GM18511 (cell line): ENCODE measurements around the gene HARBI1.
"Not testable (repeated sequence)": the region's sequence is repeated elsewhere in the genome, so short reads cannot be mapped to it uniquely, and the experiment has no call there.

Experiments used
- ATAC-seq: cut with Tn5 transposase; IDR thresholded peaks from one replicate; pipeline ENCODE4 v1.9.1; 2021; ENCODE audit warnings: mild to moderate bottlenecking, moderate library complexity; ENCODE audit not compliant: unreplicated experiment

Gene HARBI1

DNA sequence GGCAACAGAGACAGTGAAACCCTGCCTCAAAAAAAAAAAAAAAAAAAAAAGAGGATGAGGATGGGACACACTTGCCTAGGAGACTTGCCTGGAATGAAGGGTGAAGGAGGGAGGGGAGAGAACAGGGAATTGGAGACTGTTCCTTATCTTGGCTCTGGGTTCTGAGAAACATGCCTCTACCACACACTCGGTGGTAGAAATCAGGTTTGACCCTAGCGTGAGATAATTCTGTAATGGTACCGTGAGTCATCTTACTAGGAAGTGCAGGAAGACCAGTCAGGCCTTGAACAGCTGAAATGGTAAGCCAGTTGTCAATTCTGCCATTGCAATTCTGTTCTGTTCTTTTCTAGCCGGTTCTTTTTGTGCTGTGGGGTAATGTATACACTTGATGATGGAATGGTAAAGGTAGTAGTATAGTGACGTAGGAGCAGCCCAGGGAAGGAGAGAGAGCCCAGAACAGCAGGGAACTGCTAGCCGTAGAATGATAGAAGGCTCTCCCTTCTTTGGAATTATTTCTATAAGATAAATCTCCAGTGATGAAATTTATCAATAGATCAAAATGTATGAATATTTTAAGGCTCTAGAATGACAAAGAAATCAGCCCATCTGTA is 19.3 kb downstream of the HARBI1 start:
- ATAC-seq, result no peak

DNA sequence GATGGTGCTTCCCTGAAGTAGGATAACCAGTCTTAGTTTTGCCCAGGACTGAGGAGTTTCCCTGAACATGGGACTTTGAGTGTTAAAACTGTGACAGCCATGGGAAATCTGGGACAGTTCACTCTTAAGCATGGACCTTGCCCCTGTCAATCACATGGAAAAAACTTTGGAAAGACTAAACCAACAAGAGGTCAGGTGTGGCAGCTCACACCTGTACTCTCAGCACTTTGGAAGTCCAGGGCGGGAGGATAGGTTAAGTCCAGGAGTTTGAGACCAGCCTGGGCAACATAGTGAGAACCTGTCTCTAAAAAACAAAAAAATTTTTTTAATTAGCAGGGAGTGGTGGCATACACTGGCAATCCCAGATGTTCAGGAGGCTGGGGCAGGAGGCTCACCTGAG is 19.9 kb downstream of the HARBI1 start:
- no peak for ATAC-seq

DNA sequence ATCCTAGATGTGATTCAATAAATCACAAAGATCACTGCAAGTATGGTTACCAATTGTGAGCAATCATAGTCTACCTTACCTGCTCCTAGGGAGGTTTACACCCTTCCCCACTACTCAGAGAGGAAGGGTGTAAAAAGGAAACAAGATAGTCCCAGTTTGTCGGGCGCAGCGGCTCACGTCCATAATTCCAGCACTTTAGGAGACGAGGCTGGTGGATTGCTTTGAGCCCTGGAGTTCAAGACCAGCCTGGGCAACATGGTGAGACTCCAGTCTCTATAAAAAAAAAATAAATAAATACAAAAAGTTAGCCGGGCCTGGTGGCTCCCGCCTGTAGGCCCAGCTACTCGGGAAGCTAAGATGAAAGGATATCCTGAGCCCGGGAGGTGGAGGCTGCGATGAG is 22.2 kb downstream of the HARBI1 start:
- no peak for ATAC-seq

DNA sequence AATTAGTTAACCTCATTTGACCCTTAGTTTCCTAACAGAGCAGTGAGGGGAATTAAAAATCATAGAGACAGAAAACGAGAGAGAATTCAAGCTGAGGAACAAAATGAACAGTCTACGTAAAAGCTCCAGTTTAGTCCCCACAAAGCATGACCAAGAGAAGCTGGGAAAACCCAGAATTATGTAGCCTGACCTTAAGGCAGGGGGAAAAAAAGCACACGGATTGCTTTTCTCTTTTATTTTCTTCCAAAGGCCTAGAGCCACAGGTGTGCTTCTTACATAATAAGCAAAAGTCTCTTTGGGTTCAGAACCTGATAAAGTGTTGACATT is 22.7 kb downstream of the HARBI1 start:
- no peak for ATAC-seq

DNA sequence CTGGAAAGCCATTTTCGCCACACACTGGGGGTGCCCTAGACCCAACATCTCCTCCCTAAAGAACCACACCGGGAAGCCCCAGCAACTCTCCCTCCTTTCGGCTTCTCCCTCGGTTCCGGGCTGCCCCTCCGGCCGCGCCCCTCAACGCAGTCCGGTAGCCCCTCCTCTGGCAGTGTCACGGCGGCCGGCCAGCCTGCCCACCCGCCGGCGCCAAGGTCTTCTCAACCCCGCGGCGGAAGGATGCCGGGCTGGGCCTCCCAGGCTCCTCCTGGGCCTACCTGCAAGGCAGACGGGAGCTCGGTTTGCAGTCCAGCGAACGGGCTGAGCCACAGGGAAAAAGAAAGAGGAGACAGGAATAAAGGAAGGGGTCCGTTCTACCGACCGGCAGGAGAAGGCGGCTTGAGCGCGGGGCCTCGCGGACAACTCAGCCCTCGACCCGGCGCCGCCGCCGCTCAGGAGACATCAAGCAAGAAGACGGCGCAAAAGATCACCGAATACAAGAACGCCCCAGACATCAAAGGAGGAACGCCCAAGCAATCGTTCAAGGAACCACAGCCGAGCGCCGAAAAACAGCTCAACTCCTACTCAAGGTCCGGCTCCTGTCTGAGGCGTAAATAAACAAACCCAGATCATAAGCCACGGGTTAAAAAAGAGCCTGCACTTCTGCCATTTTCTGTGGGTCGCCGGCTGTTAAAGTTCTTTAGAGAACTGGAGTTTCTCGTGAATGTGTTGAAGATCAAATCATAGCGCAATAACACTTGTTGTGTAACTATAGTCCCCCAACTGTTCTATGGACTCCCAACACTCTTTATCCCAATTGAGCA is 23.3 kb downstream of the HARBI1 start, which contains the start of gene AMBRA1:
Gene AMBRA1, minus strand, starts transcription at position 474 of the 824 bp plus-strand sequence. CDS start 45,643 bp downstream, outside the sequence.
- ATAC-seq, result peak; percentile 86

DNA sequence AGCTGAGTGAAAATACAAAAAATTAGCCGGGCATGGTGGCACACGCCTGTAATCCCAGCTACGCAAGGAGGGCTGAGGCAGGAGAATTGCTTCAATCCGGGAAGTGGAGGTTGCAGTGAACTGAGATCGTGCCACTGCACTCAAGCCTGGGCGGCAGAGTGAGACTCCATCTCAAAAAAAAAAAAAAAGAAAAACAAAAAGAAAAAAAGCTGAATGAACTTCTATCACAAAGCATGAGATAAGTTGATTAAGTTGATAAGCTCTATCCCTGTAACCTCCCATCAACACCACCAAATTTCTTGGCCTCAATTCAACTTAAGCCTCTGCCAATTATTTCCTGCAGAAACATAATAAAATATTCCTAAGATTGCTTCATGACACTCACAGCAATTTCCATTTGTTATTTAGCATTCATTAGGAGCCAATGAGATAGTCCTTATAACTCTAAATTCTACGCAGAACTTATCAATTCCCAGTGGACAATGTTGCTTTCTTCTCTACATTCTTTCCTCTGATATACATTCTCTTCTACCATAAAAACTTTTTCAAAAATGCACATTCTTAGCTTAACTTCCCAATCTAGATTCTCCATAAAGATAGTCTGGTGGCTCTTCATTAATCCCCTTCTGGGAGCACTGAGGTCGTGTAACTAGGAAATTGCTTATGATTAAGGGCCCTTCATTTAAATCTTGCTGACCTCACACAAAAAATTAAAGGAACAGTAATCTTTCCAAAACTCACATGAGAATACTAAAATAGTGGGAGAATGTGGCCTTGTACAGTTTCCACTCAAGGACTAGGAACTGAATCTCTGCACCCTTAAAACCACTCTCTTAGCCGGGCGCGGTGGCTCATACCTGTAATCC is 26.1 kb downstream of the HARBI1 start:
- ATAC-seq, result no peak

DNA sequence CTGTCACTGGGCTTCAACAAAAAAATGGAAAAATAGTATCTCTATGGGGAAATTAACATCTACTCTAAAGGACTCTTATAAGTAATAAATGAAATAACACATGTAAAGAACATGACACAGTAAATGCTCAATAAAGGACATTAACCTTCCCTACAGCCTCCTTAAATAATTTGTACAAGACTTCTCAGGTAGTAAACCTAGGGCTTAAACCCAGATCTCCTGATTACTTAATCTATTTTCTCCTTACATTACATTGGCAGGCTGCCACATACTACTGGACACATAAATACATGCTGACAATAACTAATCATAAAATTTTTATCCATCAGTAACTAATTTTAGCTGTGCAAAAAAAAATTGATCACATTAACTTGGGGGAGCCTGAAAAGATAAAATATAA is 28.1 kb downstream of the HARBI1 start:
- ATAC-seq, result no peak

DNA sequence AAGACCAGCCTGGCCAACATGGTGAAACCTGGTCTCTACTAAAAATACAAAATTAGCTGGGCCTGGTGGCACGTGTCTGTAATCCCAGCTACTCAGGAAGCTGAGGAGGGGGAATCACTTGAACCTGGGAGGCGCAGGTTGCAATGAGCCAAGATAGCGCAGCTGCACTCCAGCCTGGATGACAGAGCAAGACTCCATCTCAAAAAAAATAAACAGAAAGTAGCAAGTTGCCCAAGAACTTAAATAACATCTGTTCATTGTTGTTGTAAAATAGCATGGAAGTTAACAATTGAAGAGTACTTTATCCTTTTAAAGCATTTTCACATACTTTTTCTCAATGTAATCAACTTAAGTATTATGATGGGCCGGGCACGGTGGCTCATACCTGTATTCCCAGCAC is 28.9 kb downstream of the HARBI1 start:
- ATAC-seq, result no peak

DNA sequence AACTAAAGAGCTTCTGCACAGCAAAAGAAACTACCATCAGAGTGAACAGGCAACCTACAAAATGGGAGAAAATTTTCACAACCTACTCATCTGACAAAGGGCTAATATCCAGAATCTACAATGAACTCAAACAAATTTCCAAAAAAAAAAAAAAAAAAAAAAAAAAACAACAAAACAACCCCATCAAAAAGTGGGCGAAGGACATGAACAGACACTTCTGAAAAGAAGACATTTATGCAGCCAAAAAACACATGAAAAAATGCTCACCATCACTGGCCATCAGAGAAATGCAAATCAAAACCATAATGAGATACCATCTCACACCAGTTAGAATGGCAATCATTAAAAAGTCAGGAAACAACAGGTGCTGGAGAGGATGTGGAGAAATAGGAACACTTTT is 33.5 kb downstream of the HARBI1 start:
- not testable (repeated sequence) for ATAC-seq

DNA sequence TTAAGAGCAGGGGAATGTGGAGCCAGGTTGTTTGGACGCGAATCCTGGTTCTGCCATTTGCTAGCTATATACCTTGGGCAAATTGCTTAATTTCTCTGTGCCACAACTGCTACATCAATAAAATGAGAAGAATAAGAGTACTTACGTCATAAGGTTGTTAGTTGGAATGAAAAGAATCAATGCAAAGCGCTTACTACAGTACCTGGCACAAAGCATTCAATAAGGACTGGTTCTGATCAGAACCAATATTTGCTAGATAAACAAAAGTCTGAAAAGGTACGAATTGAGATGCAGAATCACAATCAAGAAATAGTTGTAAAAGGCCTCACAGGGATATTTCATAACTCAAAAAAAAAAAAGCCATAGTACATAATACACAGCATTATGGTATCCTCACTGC is 34.4 kb downstream of the HARBI1 start:
- ATAC-seq, result no peak

DNA sequence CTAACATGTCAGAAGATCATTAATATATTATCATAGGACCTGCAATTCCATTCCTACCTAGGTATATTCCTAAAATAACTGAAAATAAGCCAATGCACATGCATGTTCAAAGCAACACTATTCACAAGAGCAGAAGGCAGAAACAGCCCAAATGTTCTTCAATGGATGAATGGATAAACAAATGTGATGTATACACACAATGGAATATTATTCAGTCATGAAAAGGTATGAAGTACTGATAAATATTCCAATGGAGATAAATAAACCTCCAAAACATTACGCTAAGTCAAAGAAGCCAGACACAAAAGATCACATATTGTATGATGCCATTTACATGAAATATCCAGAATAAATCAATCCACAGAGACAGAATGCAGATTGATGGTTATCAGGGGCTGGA is 40.0 kb downstream of the HARBI1 start:
- ATAC-seq, result no peak

DNA sequence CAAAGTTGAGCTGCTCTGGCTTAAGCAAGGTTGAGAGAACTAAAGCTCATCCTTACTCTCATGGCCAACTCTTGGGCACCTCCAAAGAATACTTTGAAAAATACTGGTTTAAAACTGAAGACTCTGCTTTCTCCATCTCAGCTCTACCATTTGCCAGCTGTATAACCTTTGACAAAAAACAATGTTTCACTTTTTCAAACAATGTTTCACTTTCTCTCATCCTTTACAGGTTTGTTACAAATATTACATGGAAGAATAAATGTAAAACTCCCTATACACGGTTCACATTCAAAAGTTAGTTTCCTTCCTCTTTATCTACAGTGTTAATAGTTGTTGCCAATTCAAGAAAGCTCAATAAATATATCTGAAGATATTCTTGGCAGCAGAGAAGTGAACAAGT is 42.4 kb downstream of the HARBI1 start:
- no peak for ATAC-seq

DNA sequence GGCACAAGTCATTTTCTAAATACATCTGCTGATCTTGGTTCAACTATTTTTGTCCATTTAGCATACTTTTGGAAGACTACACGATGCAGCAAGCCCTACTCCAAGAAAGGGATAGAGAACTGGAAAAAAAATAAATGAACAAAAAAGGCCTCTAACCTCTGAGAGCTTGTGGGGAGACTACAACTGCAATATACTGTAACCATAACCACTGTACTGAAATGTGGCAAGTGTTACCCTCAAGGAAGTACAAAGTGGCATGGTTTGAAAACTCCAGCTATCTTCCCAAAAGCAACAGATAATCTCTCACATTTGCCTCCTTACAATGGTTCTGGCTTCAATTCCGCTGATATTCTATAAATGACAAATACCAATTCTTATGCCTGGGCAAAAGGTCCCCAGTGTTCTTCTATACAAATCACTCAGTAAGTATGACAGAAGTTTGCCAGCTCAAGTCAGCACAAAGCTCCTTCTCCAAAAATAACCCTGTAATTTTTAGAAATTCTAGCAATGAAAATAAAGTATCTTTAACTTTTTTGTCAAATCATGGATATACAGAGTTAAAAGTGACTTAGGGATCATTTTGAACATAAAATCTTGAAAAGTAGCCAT is 46.1 kb downstream of the HARBI1 start:
- no peak for ATAC-seq

DNA sequence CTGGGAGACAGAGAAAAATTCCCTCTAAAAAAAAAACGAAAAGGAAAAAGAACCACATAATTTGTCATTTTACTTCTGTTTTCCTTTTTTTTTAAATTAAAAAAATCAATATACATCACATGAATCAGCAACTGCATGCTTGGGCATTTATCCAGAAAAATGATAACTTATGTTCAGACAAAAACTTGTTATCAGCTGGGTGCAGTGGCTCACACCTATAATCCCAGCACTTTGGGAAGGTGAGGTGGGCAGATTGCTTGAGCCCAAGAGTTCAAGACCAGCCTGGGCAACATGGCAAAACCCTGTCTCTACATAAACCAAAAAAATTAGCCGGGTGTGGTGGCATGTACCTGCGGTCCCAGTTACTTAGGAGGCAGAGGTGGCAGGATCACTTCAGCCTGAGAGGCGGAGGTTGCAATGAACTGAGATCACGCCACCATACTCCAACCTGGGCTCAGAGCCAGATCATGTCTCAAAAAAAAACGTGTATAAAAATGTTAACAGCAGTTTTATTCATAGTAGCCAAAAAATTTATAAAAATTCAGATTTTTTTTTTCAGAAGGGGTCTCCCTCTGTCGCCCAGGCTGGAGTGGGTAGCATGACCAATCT is 51.7 kb downstream of the HARBI1 start:
- ATAC-seq, result no peak

DNA sequence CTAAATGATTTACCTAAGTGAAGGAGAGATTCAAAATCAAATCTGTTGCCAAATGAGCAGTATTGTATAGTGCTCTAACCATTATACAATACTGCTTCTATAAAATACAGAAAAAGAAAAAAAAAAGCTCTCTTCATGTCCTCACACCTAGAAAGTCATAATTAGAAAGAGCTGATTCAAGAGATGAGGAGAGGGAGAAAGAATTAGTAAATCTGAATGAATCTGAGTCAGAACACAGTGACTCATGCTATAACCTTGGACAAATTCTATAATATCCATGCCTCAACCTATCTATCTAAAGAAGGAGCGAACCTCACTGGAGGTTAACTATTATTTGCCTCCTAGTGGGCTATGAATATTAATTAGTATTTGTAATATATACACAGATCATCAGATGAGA is 52.6 kb downstream of the HARBI1 start:
- no peak for ATAC-seq

DNA sequence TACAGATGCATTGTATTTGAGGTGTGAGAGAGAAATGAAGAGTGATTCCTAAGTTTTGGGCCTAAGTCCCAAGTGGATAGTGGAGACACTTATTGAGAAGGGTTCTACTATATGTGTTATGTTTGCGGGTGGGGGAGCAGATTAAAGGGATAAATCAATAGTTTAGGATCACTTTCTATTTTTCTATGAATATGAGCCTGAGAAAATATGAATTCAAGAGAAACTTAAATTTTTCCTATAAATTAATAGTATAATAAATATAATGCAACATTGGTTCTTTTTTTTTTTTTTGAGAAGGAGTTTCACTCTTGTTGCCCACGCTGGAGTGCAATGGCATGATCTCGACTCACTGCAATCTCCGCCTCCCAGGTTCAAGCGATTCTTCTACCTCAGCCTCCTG is 54.5 kb downstream of the HARBI1 start:
- ATAC-seq, result no peak

DNA sequence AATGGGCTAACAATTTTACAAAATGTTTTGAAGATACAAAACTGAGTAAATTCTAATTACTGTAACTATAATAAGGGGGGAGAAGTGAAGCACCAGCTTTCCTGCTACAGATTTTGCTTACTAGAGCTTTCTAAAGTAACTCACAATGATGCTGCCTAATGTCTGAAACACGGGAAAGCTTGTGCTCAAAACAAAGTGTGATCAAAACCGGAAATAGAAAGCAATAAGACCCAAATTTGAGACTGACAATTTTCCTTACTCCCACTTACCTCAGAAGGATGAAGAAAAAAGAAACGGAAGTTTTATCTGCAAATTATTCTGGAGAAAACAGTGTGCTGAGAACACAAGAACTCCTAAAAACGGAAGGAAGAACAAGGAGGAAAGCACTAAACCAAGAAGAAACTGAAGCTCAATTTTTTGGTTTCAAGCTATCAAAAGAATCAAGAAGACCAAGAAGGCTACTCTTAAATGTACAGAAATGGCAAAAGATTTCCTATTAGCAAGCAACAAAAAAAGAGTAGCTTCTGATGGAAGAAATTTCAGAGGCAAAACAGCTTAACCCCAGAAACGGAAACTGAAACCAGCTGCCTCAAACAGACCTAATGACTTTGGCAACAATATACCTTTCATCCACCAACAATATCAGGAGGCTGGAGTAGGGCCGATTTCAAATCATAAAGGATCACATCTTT is 56.6 kb downstream of the HARBI1 start:
- peak; percentile 69 for ATAC-seq

DNA sequence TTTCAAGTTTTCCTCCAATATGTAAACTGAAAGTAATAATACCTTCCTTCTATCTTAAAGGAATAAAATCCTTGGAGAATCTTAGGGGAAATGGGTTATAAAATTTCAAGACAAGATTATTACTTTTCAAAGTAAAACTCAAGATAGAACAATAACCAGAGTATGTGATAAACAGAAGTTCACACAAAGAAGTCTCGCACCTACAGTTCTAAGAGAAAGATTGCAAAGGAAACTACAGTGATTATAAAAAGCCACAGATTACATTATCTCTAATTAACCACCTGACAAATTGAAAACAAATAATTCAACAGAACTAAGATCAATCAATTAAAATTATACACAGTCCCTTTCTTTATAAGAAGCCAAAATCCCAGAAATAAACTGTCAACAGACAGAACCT is 57.2 kb downstream of the HARBI1 start:
- no peak for ATAC-seq

DNA sequence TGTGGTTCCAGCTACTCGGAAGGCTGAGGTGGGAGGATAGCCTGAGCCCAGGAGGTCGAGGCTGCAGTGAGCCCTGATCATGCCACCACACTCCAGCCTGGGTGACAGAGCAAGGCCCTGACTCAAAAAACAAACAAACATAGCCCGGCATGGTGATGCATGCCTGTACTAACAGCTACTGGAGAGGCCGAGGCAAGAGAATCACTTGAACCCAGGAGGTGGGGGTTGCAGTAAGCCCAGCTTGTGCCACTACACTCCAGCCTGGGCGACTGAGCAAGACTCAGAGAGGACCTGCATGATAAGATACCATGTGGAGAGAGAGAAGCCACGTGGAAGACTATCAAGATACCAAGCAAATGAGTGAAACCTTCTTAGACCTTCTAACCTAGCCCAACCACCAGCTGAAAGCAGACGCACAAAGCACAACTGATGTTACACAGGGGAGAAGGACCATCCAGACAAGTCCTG is 59.3 kb downstream of the HARBI1 start:
- no peak for ATAC-seq
